ENCODE data around the gene UBE2D2. TPM values are rescaled to one million over a fixed set of nuclear protein-coding genes. Genes with fewer than 3 reads are reported as not detected.

Gene UBE2D2
- total and polyA plus RNA-seq, 2 experiments from 2014 or later, result 120 to 172 TPM

DNA sequence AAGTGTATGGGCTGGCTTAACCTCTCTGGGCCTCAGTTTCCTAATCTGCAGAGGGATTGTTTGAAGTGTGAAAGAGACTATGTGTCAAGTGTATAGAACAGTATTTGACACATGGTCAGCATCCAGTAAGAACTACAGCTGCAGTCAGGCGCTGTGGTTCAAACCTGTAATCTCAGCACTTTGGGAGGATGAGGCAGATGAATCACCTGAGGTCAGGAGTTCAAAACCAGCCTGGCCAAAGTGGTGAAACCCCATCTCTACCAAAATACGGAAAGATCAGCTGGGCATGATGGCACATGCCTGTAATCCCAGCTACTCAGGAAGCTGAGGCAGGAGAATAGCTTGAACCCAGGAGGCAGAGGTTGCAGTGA is 46.7 kb upstream of the UBE2D2 start (continued):
- TF ChIP-seq, protein P1, sequence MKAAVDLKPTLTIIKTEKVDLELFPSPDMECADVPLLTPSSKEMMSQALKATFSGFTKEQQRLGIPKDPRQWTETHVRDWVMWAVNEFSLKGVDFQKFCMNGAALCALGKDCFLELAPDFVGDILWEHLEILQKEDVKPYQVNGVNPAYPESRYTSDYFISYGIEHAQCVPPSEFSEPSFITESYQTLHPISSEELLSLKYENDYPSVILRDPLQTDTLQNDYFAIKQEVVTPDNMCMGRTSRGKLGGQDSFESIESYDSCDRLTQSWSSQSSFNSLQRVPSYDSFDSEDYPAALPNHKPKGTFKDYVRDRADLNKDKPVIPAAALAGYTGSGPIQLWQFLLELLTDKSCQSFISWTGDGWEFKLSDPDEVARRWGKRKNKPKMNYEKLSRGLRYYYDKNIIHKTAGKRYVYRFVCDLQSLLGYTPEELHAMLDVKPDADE (IDR thresholded peaks at IDR 0.05), result no peak
- no peak for TF ChIP-seq ZNF114 (CRISPR knock-in tag; IDR thresholded peaks at IDR 0.05)
- TF ChIP-seq STAT1 (IDR thresholded peaks at IDR 0.05; ENCODE audit: unreplicated experiment), result no peak
- TF ChIP-seq, protein P2, sequence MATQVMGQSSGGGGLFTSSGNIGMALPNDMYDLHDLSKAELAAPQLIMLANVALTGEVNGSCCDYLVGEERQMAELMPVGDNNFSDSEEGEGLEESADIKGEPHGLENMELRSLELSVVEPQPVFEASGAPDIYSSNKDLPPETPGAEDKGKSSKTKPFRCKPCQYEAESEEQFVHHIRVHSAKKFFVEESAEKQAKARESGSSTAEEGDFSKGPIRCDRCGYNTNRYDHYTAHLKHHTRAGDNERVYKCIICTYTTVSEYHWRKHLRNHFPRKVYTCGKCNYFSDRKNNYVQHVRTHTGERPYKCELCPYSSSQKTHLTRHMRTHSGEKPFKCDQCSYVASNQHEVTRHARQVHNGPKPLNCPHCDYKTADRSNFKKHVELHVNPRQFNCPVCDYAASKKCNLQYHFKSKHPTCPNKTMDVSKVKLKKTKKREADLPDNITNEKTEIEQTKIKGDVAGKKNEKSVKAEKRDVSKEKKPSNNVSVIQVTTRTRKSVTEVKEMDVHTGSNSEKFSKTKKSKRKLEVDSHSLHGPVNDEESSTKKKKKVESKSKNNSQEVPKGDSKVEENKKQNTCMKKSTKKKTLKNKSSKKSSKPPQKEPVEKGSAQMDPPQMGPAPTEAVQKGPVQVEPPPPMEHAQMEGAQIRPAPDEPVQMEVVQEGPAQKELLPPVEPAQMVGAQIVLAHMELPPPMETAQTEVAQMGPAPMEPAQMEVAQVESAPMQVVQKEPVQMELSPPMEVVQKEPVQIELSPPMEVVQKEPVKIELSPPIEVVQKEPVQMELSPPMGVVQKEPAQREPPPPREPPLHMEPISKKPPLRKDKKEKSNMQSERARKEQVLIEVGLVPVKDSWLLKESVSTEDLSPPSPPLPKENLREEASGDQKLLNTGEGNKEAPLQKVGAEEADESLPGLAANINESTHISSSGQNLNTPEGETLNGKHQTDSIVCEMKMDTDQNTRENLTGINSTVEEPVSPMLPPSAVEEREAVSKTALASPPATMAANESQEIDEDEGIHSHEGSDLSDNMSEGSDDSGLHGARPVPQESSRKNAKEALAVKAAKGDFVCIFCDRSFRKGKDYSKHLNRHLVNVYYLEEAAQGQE (IDR thresholded peaks at IDR 0.05; ENCODE audit: unreplicated experiment), result no peak
- TF ChIP-seq POLR2AphosphoS5 (IDR thresholded peaks at IDR 0.05; ENCODE audit: low read depth), result no peak
- TF ChIP-seq ZNF331 (CRISPR knock-in tag; IDR thresholded peaks at IDR 0.05; ENCODE audit: low read depth), result no peak

DNA sequence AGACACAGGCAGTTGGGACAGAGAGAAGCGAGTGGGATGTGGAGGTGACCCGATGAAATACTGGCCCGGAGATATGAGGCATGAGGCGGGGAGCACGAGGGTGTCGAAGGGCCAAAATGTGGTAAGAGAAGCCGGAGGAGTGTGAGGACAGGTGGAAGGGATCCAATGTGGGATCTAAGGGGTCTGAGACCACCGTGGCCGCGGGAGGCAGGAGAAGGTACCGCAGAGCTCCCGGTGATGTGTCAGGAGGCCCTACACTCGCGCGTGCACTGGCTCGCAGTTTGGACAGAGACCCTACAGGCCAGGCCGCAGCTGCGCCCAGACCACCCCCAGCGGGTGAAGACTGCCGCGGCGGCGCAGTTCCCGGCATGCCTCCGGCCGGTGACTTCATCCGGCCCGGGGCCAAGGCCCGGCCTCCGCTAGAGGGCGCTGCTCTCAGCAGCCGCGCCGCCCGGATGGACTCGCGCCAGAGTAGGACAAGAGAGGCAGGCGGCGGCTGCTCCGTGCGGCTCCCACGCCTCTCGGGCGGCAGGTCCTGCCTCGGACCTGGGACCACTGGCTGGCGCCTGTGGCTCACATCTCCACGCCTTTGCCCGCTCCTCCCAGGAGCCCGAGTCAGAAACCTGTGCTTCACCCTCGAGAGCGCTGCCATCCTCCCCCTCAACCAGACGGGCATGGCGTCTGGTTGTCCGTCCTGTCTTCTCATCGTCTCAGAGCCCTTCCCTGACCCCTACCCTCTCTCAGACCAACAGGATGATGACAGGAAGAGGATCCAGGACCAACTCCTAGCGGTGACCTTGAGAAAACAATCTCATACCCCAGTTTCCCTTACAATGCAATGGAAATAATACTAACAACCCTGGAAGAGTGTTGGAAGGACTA is 43.2 kb upstream of the UBE2D2 start:
- Histone ChIP-seq H3K4me1 (ENCODE audit: insufficient read depth) (peaks cover 25% of the 10 kb centered on the region), H2AFZ (peak overlapping the region; percentile 97), H3F3A (replicated peaks; ENCODE audit: low read depth) (peaks cover 14% of the 10 kb centered on the region), H3K79me2 (replicated peaks; ENCODE audit: insufficient read depth) (no peaks in the 10 kb centered on the region), H4K20me1 (replicated peaks; ENCODE audit: insufficient read depth) (no peaks in the 10 kb centered on the region), H3K36me3 (ENCODE audit: insufficient read depth) (no peaks in the 10 kb centered on the region), H3K27ac (ENCODE audit: low read depth) (no peak overlapping the region), H3K4me3 (peak overlapping the region; percentile 55; the same call in 1 of the 2 replicates), H3K4me2 (peak overlapping the region; percentile 82), H3K9me2 (ENCODE audit: insufficient read depth) (no peaks in the 10 kb centered on the region), H3K27me3 (ENCODE audit: insufficient read depth) (no peaks in the 10 kb centered on the region)
- Mint-ChIP-seq H3K27me3 (ENCODE audit: insufficient read depth, low read depth, poor library complexity) (peaks cover 29% of the 10 kb centered on the region), H3K4me3 (peak overlapping the region; percentile 76), H3K4me1 (peaks cover 22% of the 10 kb centered on the region), H3K36me3 (ENCODE audit: low read depth) (no peaks in the 10 kb centered on the region; the same call in 2 of the 3 replicates), H3K9me3 (peaks cover 5% of the 10 kb centered on the region; the same call in 1 of the 3 replicates), H3K27ac (0 out of 2 replicates have a peak overlapping the region, but pooled peaks have one; percentile 70)
- DNase-seq (ENCODE audit: low spot score), result peak; percentile 95
- ATAC-seq, result peak; percentile 93
- TF ChIP-seq, protein P2 (IDR thresholded peaks at IDR 0.05; ENCODE audit: unreplicated experiment), result peak; percentile 15
- TF ChIP-seq ZNF331 (CRISPR knock-in tag; IDR thresholded peaks at IDR 0.05; ENCODE audit: low read depth), result no peak
- TF ChIP-seq, protein P1 (IDR thresholded peaks at IDR 0.05), result peak; percentile 69
- no peak for TF ChIP-seq EZH2 (IDR thresholded peaks at IDR 0.05; ENCODE audit: low read depth, unreplicated experiment)
- TF ChIP-seq, protein P3, sequence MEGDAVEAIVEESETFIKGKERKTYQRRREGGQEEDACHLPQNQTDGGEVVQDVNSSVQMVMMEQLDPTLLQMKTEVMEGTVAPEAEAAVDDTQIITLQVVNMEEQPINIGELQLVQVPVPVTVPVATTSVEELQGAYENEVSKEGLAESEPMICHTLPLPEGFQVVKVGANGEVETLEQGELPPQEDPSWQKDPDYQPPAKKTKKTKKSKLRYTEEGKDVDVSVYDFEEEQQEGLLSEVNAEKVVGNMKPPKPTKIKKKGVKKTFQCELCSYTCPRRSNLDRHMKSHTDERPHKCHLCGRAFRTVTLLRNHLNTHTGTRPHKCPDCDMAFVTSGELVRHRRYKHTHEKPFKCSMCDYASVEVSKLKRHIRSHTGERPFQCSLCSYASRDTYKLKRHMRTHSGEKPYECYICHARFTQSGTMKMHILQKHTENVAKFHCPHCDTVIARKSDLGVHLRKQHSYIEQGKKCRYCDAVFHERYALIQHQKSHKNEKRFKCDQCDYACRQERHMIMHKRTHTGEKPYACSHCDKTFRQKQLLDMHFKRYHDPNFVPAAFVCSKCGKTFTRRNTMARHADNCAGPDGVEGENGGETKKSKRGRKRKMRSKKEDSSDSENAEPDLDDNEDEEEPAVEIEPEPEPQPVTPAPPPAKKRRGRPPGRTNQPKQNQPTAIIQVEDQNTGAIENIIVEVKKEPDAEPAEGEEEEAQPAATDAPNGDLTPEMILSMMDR (conservative IDR thresholded peaks at IDR 0.05; ENCODE audit: low read depth in 2 of 2), result peak; percentile 74 to 93
- peak; percentile 87 for TF ChIP-seq POLR2AphosphoS5 (IDR thresholded peaks at IDR 0.05; ENCODE audit: low read depth)
- no peak for TF ChIP-seq NANOG (IDR thresholded peaks at IDR 0.05; ENCODE audit: borderline replicate concordance)
- TF ChIP-seq CREB1 (CRISPR knock-in tag; IDR thresholded peaks at IDR 0.05; ENCODE audit: low read depth), result peak; percentile 54
